H1 (cell line): ENCODE measurements around the gene ADAMTSL2. TPM values are rescaled to one million over a fixed set of nuclear protein-coding genes. Genes with fewer than 3 reads are reported as not detected.

Source experiments
- CBX5 ChIP-seq: fragments of 300-800, 300-1000 bp; sonication (generic); IDR thresholded peaks from 2 replicates; pipeline ENCODE4 v1.7.1; 2016; ENCODE audit warnings: antibody characterized with exemption, low read length, low read depth
- KDM1A ChIP-seq: fragments of 200-600, 300-600 bp; sonication (generic); IDR thresholded peaks from 2 replicates; pipeline ENCODE4 v1.7.1; 2016; ENCODE audit warnings: mild to moderate bottlenecking, low read length, borderline replicate concordance
- polyA plus RNA-seq, 7 experiments: library from polyadenylated mRNA; depleted of rRNA in 3 of 7; stranded (reverse) in 5 of 7; unstranded in 2 of 7; fragments of >200 nt in 5 of 7; fragments of 200-250 nt in 2 of 7; gene quantifications; 1 replicate in 5 of 7; 2 replicates in 1 of 7; 4 replicates in 1 of 7; pipeline versions ENCODE4 v1.2.1 to v1.2.3, GENCODE V29; 2011 to 2013; ENCODE audit warnings: missing spikeins in 2 of 7, mixed read lengths in 2 of 7
- total RNA-seq: library from RNA; stranded (reverse); fragmentation: NEBNext Ultra II Directional; extraction: Animal tissue kit (Norgen Biotek cat#: 25700); gene quantifications from 2 replicates; pipeline ENCODE4 v1.2.1, GENCODE V29; 2021

Gene ADAMTSL2
- total and polyA plus RNA-seq, 2 of the 8 experiments (the other 6 are each of a cell fraction or from before 2014, with no cell fraction given) = 0.74 to 0.76 TPM

- TF ChIP-seq CBX5 = no peak
- TF ChIP-seq KDM1A = no peak
These were observed 67.2 kb downstream of the ADAMTSL2 start (continued) for GRCh38 chr9:133601746-133602145.
